HepG2 (cell line): ENCODE results near the gene INAFM1. TPM values are rescaled to one million over a fixed set of nuclear protein-coding genes. Genes with fewer than 3 reads are reported as not detected.
A peak's percentile ranks its signal among the peaks of the same experiment; 100 is the strongest.

Source experiments
- FOSL2 ChIP-seq: sonication (generic); formaldehyde crosslinking; IDR thresholded peaks from 2 replicates; pipeline ENCODE4 v1.4.0; 2020; ENCODE audit warnings: missing genetic modification reagents
- FOXC1 ChIP-seq: sonication (generic); formaldehyde crosslinking; IDR thresholded peaks from 2 replicates; pipeline ENCODE4 v1.8.0; 2022; ENCODE audit warnings: mild to moderate bottlenecking, missing genetic modification reagents, borderline replicate concordance
- MNT ChIP-seq: fragments of 450-650 bp; IDR thresholded peaks from 2 replicates; pipeline ENCODE4 v1.6.1; 2016
- POLR2G ChIP-seq: fragments of 200-400 bp; formaldehyde crosslinking; IDR thresholded peaks from 2 replicates; pipeline ENCODE4 v1.6.1; 2018; ENCODE audit warnings: mild to moderate bottlenecking, low read depth, low read length, moderate library complexity
- RBFOX2 ChIP-seq: fragments of 200-400 bp; formaldehyde crosslinking; IDR thresholded peaks from 2 replicates; pipeline ENCODE4 v1.6.1; 2017; ENCODE audit warnings: low read depth, mild to moderate bottlenecking, low read length
- RBM39 ChIP-seq: fragments of 200-400 bp; formaldehyde crosslinking; IDR thresholded peaks from one replicate; pipeline ENCODE4 v1.6.1; 2018; ENCODE audit warnings: antibody characterized with exemption, mild to moderate bottlenecking, low read depth, low read length; ENCODE audit not compliant: poor library complexity, severe bottlenecking
- REL ChIP-seq: sonication (generic); formaldehyde crosslinking; conservative IDR thresholded peaks from 2 replicates; pipeline ENCODE4 v1.8.0; 2022; ENCODE audit warnings: mild to moderate bottlenecking, missing genetic modification reagents, moderate library complexity
- TRIM24 ChIP-seq: sonication (generic); formaldehyde crosslinking; IDR thresholded peaks from 2 replicates; pipeline ENCODE4 v1.8.0; 2022; ENCODE audit warnings: mild to moderate bottlenecking, missing genetic modification reagents
- YY1 ChIP-seq: IDR thresholded peaks from 2 replicates; pipeline ENCODE4 v1.6.1; 2011; ENCODE audit warnings: low read length, low read depth, moderate library complexity, mild to moderate bottlenecking; ENCODE audit not compliant: insufficient read depth, insufficient replicate concordance
- ZHX2 ChIP-seq, 2 experiments: sonication (generic) in 1 of 2; formaldehyde crosslinking in 1 of 2; IDR thresholded peaks; 2 replicates each; pipeline versions ENCODE4 v1.6.1 to v1.9.0; 2014 to 2022; ENCODE audit warnings: antibody characterized with exemption in 1 of 2, borderline replicate concordance in 1 of 2, inconsistent platforms in 1 of 2, low read depth in 1 of 2, missing genetic modification reagents in 1 of 2
- ZNF382 ChIP-seq: sonication (generic); formaldehyde crosslinking; IDR thresholded peaks from 2 replicates; pipeline ENCODE4 v1.5.0; 2020; ENCODE audit warnings: missing genetic modification reagents, mild to moderate bottlenecking, borderline replicate concordance
- ZNF607 ChIP-seq: sonication (generic); formaldehyde crosslinking; IDR thresholded peaks from 2 replicates; pipeline ENCODE4 v1.5.1; 2020; ENCODE audit warnings: missing genetic modification reagents, mild to moderate bottlenecking, borderline replicate concordance
- ZSCAN29 ChIP-seq: sonication (generic); formaldehyde crosslinking; conservative IDR thresholded peaks from 2 replicates; pipeline ENCODE4 v1.4.0; 2020; ENCODE audit warnings: mild to moderate bottlenecking, missing genetic modification reagents
- ZSCAN9 ChIP-seq: IDR thresholded peaks from 2 replicates; pipeline ENCODE4 v1.6.1; 2016; ENCODE audit warnings: borderline replicate concordance
- polyA plus RNA-seq, 8 experiments: library from polyadenylated mRNA; depleted of rRNA in 3 of 8; stranded (reverse) in 7 of 8; unstranded in 1 of 8; fragments of >200 nt; fragmentation: Illumina TruSeq in 4 of 8; extraction: Trizol in 4 of 8; gene quantifications; 2 replicates each; pipeline versions ENCODE4 v1.2.1 to v1.2.3, GENCODE V29; 2011 to 2016; ENCODE audit warnings: low read depth in 4 of 8, missing spikeins in 1 of 8, mixed read lengths in 1 of 8; ENCODE audit not compliant: insufficient read depth in 1 of 8
- total RNA-seq, 5 experiments: library from RNA; depleted of rRNA; stranded (reverse); fragments of >200 nt; fragmentation: Illumina TruSeq; extraction: Trizol; gene quantifications; 2 replicates each; pipeline ENCODE4 v1.2.3, GENCODE V29; 2016; ENCODE audit warnings: low read depth in 1 of 5
- TF ChIP-seq, protein P1 (sequence below): sonication (generic); formaldehyde crosslinking; IDR thresholded peaks from 2 replicates; pipeline ENCODE4 v1.5.1; 2020; ENCODE audit warnings: missing genetic modification reagents, mild to moderate bottlenecking, borderline replicate concordance
- TF ChIP-seq, protein P2 (sequence below): sonication (generic); formaldehyde crosslinking; IDR thresholded peaks from 2 replicates; pipeline ENCODE4 v1.8.0; 2022; ENCODE audit warnings: missing genetic modification reagents, mild to moderate bottlenecking, moderate library complexity, borderline replicate concordance

INAFM1 gene
- total and polyA plus RNA-seq, 2 of the 13 experiments (the other 11 are each of a cell fraction or from before 2014, with no cell fraction given) = 0.88 to 1.9 TPM

GRCh38 chr19:47274071-47274890 is at the start of gene INAFM1 (continued):
- TF ChIP-seq ZSCAN29 (CRISPR knock-in tag) = no peak
- TF ChIP-seq FOSL2 = no peak
- TF ChIP-seq, protein P1, sequence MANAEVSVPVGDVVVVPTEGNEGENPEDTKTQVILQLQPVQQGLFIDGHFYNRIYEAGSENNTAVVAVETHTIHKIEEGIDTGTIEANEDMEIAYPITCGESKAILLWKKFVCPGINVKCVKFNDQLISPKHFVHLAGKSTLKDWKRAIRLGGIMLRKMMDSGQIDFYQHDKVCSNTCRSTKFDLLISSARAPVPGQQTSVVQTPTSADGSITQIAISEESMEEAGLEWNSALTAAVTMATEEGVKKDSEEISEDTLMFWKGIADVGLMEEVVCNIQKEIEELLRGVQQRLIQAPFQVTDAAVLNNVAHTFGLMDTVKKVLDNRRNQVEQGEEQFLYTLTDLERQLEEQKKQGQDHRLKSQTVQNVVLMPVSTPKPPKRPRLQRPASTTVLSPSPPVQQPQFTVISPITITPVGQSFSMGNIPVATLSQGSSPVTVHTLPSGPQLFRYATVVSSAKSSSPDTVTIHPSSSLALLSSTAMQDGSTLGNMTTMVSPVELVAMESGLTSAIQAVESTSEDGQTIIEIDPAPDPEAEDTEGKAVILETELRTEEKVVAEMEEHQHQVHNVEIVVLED (CRISPR knock-in tag) = no peak
- TF ChIP-seq RBFOX2 = peak; percentile 69
- TF ChIP-seq ZNF382 = no peak
- TF ChIP-seq MNT = 0 out of 2 replicates have a peak, but pooled peaks have one; percentile 5
- TF ChIP-seq FOXC1 (CRISPR knock-in tag) = no peak
- peak; percentile 25; the same call in 1 of the 2 replicates for TF ChIP-seq POLR2G
- TF ChIP-seq TRIM24 (CRISPR knock-in tag) = no peak
- TF ChIP-seq ZNF607 (CRISPR knock-in tag) = no peak
- peak; percentile 24 for TF ChIP-seq YY1
- TF ChIP-seq ZHX2 (IDR thresholded peaks at IDR 0.05; ENCODE audit: low read depth) = no peak
- no peak for TF ChIP-seq ZHX2 (CRISPR knock-in tag; IDR thresholded peaks at IDR 0.05; ENCODE audit: borderline replicate concordance)
- TF ChIP-seq REL (CRISPR knock-in tag) = peak; percentile 53; the same call in 1 of the 2 replicates
- no peak for TF ChIP-seq RBM39
- TF ChIP-seq ZSCAN9 (CRISPR knock-in tag) = no peak
- TF ChIP-seq, protein P2, sequence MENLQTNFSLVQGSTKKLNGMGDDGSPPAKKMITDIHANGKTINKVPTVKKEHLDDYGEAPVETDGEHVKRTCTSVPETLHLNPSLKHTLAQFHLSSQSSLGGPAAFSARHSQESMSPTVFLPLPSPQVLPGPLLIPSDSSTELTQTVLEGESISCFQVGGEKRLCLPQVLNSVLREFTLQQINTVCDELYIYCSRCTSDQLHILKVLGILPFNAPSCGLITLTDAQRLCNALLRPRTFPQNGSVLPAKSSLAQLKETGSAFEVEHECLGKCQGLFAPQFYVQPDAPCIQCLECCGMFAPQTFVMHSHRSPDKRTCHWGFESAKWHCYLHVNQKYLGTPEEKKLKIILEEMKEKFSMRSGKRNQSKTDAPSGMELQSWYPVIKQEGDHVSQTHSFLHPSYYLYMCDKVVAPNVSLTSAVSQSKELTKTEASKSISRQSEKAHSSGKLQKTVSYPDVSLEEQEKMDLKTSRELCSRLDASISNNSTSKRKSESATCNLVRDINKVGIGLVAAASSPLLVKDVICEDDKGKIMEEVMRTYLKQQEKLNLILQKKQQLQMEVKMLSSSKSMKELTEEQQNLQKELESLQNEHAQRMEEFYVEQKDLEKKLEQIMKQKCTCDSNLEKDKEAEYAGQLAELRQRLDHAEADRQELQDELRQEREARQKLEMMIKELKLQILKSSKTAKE = 0 out of 2 replicates have a peak, but pooled peaks have one; percentile 13
